ENCODE data around the gene AMT.
"Not testable (repeated sequence)": the region's sequence is repeated elsewhere in the genome, so short reads cannot be mapped to it uniquely, and the experiment has no call there.

The AMT gene

DNA sequence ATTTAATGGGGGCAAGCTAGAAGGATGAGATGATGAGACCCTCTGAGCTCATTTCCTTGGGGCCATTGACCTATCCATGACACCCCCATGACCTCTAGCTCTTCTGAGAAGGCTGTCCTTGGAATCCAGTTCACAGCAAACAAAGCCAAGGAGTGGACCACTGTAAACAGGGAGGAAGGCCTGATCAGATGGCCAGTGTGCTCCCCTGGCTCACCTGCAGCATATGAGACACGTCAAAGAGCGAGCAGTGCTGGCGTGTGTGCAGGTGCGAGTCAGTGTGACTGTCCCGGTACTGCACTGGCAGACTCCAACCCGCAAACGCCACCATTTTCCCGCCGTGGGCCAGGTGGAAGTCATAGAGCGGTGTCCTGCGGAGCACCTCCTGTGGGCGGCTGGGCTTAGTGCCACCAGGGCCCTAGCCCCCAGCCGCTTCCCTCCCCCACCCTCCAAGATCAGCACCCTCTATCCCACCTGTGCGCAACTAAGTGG lies 339 bp downstream of the AMT start:
- DNase-seq = no peak

GRCh38 chr3:49417516-49418120 lies 4.7 kb downstream of the AMT start:
- DNase-seq = no peak

DNA sequence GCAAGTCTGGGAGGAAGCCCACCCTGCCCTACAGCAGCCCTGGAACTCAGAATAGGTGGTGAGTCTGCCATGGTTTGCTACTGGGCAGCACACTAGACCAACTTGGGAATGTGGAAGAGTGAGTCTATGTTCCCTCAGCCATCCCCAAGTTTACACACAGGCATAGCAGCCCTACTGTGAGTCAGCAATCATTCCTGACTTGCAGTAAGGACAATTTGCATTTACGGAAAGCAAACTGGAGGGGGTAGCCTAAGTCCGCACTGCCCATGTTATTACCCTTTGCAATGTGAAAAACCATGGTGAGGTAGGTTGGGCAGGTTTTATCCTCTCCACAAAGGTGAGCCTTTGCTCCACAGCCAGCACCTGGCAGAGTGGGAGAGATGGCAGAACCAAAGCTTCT lies 5.4 kb downstream of the AMT start:
- DNase-seq = no peak

- DNase-seq = no peak
Measured at GRCh38 chr3:49415931-49416601, 6.2 kb downstream of the AMT start.

GRCh38 chr3:49414753-49415152 lies 7.5 kb downstream of the AMT start:
- no peak for DNase-seq

DNA sequence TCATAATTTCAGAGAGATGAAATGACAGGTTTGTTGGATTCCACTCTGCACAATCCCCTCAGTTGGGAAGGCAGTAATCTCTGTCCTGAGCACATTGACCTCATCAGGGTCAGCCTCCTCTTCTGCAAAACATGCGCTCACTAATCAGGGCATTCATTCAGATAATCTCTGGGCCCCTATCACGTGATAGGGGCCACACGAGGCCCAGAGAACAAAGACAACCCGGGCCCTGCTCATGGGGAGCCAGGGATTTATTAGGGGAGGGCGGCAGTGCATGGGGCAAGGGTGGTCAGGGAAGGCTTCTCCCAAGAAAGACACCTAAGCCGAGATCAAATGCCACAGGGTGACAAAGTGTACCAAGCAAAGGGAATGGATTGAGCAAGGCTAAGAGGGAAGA lies 8.9 kb downstream of the AMT start:
- DNase-seq = no peak

DNA sequence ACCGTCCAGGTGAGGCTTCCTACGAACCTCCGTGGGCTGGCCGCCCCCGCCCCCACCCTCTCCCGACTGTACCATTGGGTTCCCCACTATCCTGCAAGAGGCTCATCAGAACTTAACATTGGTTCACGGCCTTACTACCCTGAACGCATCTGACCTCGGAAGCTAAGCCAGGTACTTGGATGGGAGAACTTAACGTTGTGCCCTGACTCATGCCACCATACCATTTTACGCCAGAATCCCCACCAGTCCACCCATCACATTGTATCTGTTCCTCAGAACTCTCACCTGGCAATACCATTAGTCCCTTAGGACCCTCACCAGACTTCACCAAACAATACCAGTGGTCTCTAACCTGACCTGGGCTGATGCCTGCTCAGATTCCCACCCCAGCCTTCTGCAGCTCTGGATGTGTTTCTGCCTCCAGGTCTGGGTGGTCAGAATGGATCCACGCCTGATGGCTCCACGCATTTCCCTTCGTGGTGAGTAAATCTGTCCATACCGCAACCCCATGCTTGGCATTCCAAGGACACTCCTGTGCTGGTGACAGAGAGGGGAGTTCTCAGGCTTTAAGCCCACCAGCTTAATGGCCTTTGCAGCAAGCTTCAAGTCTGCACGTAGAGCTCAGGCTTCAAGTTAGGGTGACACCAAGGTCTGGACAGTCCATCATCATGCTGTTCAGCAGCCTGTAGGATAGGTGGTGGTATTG lies 9.5 kb downstream of the AMT start:
- DNase-seq = no peak

- peak; percentile 99 for DNase-seq
Measured at GRCh38 chr3:49411968-49412631, 10.2 kb downstream of the AMT start, which contains the start of the genes RHOA and TCTA. TSS of gene RHOA (minus strand) at chr3:49411976. CDS start at chr3:49375589, 36,387 bp downstream. TSS of gene TCTA (plus strand) at chr3:49412423. CDS start at chr3:49412427, 4 bp downstream.

DNA sequence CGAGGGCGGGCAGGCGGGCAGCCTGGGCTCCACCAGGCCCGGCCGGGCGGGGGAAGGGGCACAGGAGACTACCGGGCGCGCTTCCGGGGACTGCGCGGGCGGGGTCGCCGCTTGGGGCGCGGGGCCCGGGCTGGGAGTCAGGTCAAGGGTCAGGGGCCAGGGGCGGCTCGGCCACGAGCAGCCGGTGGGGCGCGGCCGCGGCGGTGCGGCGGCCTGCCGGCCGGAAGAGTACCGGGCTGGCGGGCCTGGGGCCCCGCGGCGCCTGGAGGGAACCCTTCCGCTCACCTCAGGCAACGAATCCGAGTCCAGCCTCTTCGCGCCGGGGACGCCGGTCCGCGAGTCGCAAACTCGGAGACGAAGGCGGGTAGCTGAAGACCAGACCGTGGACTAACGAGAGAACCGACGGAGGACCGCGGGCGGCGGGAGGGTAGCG lies 10.7 kb downstream of the AMT start:
- DNase-seq = no peak

GRCh38 chr3:49410846-49411534 lies 11.3 kb downstream of the AMT start:
- no peak for DNase-seq

GRCh38 chr3:49410066-49410845 lies 12.0 kb downstream of the AMT start:
- DNase-seq = no peak

- DNase-seq = no peak
Measured at GRCh38 chr3:49406571-49407565, 15.4 kb downstream of the AMT start.

DNA sequence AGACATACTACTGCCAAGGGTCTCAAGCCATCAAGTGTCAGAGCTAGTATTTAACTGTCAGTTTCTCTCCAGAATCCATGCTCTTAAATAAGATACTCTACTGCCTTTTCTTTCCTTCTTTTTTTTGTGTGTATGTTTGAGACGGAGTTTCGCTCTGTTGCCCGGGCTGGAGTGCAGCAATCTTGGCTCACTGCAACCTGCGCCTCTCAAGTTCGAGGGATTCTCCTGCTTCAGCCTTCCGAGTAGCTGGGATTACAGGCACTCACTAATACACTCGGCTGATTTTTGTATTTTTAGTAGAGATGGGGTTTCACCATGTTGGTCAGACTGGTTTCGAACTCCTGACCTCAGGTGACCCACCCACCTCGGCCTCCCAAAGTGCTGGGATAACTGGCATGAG lies 16.7 kb downstream of the AMT start:
- not testable (repeated sequence) for DNase-seq

GRCh38 chr3:49403891-49404290 lies 18.4 kb downstream of the AMT start:
- DNase-seq = no peak

DNA sequence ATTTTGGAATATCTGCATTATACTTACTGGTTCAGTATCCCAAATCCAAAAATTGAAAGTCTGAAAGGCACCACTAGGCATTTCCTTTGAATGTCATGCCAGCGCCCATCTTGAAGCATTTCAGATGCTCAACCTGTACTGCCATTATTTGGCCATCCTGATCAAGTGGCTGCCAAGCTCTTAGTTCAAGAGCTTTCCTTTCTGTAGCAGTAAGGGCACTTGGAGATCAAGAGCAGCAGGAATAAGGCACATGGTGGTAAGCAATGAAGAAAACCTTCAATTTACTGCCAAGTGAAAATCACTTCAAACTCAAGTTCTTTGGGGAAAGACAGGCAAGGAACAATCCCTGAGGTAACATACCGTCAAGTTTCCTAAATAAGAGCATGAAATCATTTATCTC lies 20.5 kb downstream of the AMT start:
- no peak for DNase-seq

- DNase-seq = no peak
Measured at GRCh38 chr3:49399461-49399860, 22.8 kb downstream of the AMT start.

- no peak for DNase-seq
Measured at GRCh38 chr3:49397470-49397869, 24.8 kb downstream of the AMT start.

DNA sequence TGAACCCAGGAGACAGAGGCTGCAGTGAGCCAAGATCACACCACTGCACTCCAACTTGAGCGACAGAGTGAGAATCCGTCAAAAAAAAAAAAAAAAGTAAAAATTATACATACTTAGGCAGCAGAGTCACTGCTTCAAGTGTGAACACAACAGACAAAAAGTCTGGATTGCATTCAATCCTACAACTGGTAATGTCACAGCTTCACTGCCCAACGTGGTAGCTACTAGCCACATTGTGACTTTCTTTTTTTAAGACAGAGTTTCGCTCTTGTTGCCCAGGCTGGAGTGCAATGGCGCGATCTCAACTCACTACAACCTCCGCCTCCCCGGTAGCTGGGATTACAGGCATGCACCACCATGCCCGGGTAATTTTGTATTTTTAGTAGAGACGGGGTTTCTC lies 31.0 kb downstream of the AMT start:
- DNase-seq = not testable (repeated sequence)

- DNase-seq = no peak
Measured at GRCh38 chr3:49389297-49389696, 33.0 kb downstream of the AMT start.

GRCh38 chr3:49388289-49388820 lies 33.9 kb downstream of the AMT start:
- no peak for DNase-seq

Measured in SHP77 treated with DMSO at 0.1 percent for 48 hours (cell line).